Measurements from ENCODE around the gene TMEM25. TPM values are rescaled to one million over a fixed set of nuclear protein-coding genes. Genes with fewer than 3 reads are reported as not detected.

Gene TMEM25
- total and polyA plus RNA-seq, 2 of the 13 experiments (the other 11 are each of a cell fraction or from before 2014, with no cell fraction given) = 7.5 to 17.2 TPM

GRCh38 chr11:118572061-118572980 is 41.3 kb downstream of the TMEM25 start, which contains the start of gene ARCN1 (continued):
- TF ChIP-seq XBP1 (CRISPR knock-in tag; IDR thresholded peaks at IDR 0.05) (no peak), BCLAF1 (IDR thresholded peaks at IDR 0.05) (no peak), EEA1 (CRISPR knock-in tag; IDR thresholded peaks at IDR 0.05; ENCODE audit: borderline replicate concordance) (peak; percentile 64; the same call in 1 of the 2 replicates), ZNF850 (CRISPR knock-in tag; conservative IDR thresholded peaks at IDR 0.05) (no peak), FOXO4 (CRISPR knock-in tag; conservative IDR thresholded peaks at IDR 0.05) (no peak), RFX5 (IDR thresholded peaks at IDR 0.05; ENCODE audit: low read depth, low read length) (no peak), ZNF746 (CRISPR knock-in tag; IDR thresholded peaks at IDR 0.05) (no peak), CCDC6 (CRISPR knock-in tag; IDR thresholded peaks at IDR 0.05) (peak; percentile 70; the same call in 1 of the 2 replicates), ZNF275 (CRISPR knock-in tag; IDR thresholded peaks at IDR 0.05; ENCODE audit: borderline replicate concordance) (peak; percentile 61; the same call in 1 of the 2 replicates), IKZF4 (CRISPR knock-in tag; IDR thresholded peaks at IDR 0.05; ENCODE audit: borderline replicate concordance, low read depth, not compliant biosample characterization) (peak; percentile 53), ZBTB7B (CRISPR knock-in tag; IDR thresholded peaks at IDR 0.05) (no peak), MED8 (CRISPR knock-in tag; IDR thresholded peaks at IDR 0.05; ENCODE audit: insufficient replicate concordance) (no peak), ZBTB39 (CRISPR knock-in tag; IDR thresholded peaks at IDR 0.05) (no peak), ZNF263 (CRISPR knock-in tag; IDR thresholded peaks at IDR 0.05) (peak; percentile 37; the same call in 1 of the 2 replicates), ZFP41 (CRISPR knock-in tag; IDR thresholded peaks at IDR 0.05; ENCODE audit: borderline replicate concordance) (no peak), UBTF (CRISPR knock-in tag; IDR thresholded peaks at IDR 0.05) (peak; percentile 70; the same call in 1 of the 2 replicates), RXRA (CRISPR knock-in tag; IDR thresholded peaks at IDR 0.05) (peak; percentile 37; the same call in 1 of the 2 replicates)

All from HepG2 (cell line).